CD4-positive, alpha-beta T cell treated with Interleukin-6 for 4 hours (primary cell): ENCODE measurements around the gene PLEKHM1.
"Not testable (repeated sequence)": the region's sequence is repeated elsewhere in the genome, so short reads cannot be mapped to it uniquely, and the experiment has no call there.

ENCODE experiments used
- DNase-seq: peaks from one replicate; pipeline ENCODE4 v3.0.0-alpha.2; 2020; ENCODE audit warnings: mixed read lengths

PLEKHM1 gene

DNA sequence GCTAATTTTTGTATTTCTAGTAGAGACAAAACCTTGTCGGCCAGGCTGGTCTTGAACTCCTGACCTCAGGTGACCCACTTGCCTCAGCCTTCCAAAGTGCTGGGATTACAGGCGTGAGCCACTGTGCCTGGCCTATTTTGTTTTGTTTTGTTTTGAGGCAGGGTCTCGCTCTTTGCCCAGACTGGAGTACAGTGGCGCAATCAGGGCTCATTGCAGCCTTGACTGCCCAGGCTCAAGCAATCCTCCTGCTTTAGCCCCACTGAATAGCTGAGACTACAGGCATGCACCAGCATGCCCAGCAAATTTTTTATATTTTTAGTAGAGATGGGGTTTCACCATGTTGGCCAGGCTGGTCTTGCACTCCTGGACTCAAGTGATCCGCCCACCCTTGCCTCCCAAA, 30.1 kb downstream of the PLEKHM1 start:
- DNase-seq = not testable (repeated sequence)

DNA sequence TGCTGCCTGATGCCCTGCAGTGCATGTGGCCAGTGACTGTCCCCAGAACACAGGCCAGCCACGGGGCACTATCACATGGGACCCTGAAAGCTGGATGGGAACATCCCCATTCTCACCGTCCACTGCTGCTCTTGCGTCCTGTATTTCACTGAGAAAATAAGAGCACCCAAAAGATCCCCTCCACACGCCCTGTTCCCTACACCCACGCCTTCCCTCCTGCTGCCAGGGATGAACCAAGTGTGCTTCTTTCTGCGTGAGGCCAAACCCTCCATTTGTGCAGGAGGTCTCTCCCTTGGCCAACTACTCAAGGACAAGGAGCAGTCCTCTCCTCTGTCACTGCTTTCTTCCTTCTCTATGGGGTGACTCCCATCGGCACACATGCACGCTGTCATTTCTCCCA, 36.2 kb downstream of the PLEKHM1 start:
- DNase-seq = not testable (repeated sequence)

DNA sequence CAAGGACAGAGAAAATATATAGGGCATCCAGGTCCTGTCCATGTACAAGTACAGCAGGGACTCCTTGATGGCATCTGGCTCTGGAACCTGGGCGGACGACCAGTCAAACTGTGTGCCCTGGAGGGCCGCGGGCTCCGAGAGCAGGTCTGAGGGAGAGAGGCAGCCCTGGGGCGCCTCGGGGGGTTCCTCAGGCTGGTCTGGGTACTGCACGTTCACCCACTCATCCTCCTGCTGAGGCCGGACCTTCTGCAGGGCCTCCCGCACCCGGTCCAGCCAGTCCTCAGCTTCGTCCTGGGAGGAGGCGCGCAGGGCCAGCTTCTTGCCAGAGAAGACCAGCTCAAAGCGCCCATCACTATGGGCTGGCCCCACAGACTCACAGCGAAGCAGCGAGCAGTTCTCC, 36.8 kb downstream of the PLEKHM1 start:
- not testable (repeated sequence) for DNase-seq

DNA sequence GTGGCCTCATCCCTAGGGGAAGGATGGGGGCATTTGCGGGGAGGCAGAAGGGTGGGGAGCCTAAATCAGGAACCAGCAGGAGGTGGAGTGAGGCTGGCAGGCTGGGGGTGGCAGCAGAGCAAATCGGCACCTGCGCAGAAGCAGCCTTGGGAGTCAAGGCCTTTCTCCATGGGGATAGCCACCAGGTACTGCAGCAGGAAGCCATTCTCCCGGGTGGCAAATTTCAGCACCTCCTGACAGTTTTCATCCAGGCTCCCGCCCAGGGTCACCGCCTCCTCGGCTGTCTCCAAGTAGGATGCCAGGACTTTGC, 37.3 kb downstream of the PLEKHM1 start:
- DNase-seq = not testable (repeated sequence)

DNA sequence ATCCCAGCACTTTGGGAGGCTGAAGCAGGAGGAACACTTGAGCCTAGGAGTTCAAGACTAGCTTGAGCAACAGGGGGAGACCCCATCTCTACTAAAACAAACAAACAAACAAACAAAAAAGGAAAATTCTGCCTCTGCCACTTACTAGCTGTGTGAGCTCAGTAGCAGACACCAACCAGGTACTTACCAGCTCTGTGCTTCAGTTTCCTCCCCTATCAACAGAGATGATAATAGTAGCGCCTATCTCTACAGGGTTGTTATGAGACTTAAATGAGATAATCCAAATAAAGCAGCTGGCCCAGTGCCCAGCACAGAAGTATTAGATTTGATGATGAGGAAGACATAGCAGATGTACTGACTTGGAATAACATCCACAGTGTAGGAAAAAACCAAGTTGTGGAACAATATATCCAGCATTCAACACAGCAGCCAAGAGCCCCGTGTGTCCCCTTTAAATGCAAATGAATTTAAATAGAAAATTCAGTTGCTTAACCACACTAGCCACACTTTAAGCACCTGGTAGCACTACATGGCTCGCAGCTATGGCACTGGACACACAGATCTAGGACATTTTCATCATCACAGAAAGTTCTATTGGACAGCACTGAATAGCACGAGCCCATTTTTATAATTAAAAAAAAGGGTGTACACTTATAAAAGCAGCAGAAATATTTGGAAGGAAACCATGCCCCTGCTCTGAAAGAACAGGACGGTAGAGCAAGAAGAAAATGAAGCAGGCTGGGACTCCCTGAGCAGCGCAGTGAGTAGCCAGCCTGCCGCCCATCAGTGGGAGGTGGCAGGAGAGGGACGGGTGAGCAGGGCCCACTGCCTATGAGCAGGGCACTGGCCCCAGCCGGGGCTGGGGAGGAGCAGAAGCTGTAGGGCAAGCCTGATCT, 37.9 kb downstream of the PLEKHM1 start:
- DNase-seq = not testable (repeated sequence)

DNA sequence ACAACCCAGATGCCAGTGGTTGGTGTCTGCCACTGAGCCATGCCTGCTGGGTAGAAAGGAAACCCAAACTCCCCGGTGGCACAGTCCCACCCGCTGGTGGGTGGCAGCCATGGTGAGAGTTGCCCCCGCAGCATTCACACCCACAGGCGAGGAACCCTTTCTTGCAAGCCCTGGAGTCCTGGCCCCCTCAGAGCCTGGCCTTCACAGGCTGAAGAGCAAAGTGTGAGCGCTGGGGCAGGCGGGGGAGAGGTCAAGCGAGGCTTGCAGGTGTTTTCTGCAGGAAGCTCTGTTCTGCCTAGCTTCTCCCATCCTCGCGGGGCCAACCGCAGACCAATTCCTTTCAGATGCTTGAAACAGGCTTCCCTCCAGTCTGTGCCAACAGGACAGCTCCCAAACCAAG, 38.9 kb downstream of the PLEKHM1 start:
- DNase-seq = not testable (repeated sequence)

DNA sequence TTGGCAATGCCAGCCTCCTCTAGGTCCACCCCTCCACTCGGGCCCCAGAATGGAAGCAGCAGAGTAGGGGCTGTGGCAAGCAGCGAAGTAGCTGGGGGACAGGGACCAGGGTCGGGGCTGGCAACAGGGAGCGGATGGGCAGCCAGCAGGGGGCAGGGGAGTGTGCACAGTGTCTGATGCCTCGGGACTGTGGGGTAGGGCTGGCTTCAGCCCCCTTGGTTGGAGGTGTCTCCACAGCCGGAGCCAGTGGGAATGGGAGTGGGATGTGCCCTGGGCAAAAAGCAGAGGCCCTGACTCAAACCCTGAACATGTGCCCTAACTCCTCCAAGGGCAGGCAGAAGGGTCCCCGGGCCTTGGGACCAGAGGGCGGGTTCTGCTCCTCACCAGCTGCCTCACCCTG, 39.4 kb downstream of the PLEKHM1 start:
- DNase-seq = no peak

DNA sequence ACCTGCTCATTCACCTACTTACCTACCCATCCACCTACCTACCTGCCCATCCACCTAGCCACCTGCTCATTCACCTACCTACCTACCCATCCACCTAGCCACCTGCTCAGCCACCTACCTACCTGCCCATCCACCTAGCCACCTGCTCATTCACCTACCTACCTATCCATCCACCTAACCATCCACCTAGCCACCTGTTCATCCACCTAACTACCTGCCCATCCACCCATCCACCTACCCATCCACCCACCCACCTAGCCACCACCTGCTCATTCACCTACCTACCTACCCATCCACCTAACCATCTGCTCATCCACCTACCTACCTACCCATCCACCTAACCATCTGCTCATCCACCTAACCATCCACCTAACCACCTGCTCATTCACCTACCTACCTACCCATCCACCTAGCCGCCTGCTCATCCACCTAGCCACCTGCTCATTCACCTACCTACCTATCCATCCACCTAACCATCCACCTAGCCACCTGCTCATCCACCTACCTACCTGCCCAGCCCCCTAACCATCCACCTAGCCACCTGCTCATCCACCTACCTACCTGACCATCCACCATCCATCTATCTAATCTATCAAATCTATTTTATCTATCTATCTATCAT, 40.7 kb downstream of the PLEKHM1 start:
- not testable (repeated sequence) for DNase-seq

DNA sequence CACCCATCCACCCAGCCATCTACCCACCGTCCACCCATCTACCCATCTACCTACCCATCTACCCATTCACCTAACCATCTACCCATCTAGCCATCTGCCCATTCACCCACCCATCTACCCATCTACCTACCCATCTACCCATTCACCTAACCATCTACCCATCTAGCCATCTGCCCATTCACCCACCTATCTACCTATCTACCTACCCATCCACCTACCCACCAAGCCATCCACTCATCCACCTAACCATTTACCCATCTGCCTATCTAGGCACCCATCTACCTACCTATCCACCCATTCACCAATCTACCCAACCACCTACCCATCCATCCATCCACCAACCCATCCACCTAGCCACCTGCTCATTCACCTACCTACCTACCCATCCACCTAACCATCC, 41.3 kb downstream of the PLEKHM1 start:
- DNase-seq = not testable (repeated sequence)

DNA sequence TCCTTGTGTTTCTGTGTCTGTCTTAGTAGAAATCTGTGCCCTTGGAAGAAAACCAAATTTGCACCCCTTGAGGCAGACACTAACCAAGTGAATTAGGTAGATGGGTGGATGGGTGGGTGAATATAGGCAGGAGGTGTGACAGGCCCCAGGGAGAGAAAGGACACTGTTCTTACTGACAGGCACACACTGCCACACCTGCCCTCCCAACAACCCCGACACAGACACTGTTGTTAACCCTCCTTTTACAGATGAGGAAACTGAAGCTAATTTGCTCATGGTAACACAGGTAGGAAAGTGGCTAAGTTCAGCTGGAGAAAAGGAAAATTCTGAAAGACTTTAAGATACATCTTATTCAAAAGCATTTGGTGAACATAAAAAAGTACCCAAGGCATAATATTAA, 42.0 kb downstream of the PLEKHM1 start:
- DNase-seq = not testable (repeated sequence)

DNA sequence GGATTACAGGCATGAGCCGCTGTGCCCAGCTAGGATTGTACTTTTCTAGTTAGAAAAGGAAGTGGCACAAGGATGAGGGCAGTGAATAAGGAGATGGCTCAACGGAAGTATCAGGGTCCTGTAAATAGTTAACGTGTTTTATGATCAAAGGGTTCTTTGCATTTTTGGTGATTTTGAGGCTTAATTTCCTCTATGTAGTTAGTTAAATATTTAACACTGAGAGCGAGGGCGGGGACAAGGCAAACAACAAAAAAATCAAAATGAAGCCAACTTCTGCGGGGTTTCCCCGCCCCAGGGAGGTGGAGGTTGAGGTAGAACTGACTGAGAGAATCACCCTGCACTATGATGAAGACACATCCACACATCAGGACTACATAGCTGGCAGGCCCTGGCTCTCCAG, 42.5 kb downstream of the PLEKHM1 start:
- not testable (repeated sequence) for DNase-seq

DNA sequence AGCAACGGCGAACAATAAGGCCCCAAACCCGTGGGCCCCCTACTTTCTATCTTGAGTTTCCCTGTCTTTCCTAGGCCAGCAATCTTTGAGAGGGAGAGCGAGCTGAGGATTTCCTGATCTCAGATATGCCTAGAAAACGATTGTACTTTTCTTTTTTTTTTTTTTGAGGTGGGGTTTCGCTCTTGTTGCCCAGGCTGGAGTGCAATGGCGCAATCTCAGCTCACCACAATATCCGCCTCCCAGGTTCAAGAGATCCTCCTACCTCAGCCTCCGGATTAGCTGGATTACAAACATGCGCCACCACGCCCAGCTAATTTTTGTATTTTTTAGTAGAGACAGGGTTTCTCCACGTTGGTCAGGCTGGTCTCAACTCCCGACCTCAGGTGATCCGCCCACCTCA, 42.9 kb downstream of the PLEKHM1 start:
- not testable (repeated sequence) for DNase-seq

DNA sequence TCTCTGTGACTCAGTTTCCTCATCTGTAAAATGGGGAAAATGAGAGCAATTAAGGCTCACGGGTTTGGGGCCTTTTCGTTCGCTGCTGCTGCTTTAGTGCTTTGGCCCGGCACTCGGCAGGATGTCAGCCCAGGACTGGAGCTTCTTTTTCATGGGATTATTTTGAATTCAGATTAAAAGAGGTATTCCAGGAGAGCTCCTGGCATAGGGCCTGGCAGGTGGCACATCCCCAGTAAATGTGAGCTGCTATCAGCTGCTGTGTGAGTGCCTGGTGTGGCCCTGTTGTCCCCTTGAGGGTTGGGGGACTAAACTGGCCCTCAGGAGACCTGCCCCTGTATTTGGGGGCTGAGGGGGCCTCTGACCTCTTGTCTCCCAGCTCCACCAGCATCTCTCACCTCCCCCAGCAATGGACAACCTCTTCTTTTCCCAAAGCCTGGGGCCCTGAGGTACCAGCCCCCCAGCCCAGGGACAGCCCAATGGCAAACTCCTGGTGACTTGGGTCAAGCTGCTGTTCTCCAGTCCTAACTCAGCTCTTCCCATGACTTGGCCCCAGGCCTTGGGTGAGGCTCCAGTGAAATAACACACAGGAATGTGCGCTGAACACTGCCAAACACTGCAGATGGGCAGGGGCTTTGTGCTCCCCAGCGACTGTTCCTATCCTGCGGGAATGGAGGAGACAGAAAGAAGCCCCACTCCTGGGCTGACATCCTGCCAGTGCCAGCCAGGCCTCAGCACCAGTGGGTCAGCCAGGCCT, 43.5 kb downstream of the PLEKHM1 start:
- DNase-seq = not testable (repeated sequence)

DNA sequence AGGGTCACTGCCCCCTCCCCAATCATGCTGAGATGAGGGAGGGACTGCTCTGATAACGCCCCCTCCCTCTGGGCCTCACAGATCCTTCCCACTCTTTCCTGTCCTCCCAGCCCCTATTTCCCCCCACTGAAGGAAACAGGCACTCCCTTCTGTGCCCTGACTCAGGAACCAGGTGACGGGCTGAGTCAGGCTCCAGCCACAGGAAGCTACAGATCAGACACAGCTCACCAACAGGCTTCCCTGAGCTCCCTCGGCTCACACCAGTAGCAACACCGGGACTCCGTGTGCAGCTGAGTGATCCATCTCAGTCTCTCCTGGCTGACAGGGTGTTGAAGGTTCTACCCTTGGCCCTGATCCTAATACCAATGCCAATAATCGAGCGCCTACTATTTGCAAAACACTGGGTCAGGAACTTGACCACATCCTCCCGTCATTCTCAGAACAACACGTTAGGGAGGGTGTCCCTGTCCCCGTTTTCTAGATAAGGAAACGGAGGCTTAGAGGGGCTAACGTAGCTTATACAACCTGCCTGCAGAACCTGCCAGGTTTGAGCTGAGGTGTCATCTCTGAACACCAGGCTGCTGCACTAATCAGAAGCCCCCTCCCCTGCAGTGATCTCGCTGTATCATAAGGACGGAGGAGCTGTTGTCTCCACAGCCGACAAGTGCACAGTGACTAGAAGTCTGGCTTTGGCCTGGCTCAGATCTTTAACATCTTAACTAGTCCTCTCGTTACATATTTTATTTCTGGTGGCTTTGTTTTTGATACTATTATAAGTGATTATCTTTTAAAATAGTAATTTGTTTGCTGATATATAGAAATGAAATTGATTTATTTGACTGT, 44.4 kb downstream of the PLEKHM1 start:
- peak; percentile 50 for DNase-seq

DNA sequence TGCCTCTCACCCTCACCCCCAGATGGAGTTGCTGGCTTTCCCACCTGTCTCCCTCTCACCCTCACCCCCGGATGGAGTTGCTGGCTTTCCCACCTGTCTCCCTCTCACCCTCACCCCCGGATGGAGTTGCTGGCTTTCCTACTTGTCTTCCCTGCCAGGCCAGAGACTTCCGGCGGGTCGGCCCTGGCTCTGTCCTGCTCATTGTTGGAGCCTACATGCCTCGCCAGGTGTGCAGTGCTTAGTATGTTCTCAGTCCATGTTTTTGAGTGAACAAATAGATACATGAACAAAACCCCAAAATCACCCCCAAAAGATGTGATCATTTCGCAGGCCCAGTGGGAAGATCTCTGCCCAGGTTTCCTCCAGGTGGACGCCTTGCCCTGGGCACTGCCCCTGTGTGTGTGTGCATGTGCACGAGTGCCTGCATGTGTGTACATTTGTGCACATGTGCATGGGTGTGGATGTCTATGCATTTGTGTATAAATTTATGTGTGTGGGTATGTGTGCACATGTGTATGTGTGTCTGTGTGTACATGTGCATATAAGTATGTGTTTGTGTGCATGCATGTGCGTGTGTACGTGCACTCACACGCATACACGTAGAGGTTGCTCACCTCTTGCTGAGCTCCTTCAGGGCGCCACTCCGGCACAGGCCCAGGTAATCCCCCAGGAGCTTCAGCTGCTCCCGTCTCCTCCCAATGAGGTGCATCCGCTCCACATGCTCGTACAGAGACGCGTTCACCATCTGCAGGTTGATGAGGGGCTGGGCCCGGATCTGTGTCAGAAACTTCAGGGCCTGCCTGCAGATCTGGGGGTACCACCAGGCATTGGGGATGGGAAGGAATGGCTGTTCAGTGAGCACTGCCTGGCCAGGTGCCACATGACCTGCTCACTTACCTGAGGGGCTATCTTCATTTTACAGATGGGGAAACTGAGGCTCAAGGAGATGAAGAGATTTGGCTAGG, 45.4 kb downstream of the PLEKHM1 start:
- not testable (repeated sequence) for DNase-seq

DNA sequence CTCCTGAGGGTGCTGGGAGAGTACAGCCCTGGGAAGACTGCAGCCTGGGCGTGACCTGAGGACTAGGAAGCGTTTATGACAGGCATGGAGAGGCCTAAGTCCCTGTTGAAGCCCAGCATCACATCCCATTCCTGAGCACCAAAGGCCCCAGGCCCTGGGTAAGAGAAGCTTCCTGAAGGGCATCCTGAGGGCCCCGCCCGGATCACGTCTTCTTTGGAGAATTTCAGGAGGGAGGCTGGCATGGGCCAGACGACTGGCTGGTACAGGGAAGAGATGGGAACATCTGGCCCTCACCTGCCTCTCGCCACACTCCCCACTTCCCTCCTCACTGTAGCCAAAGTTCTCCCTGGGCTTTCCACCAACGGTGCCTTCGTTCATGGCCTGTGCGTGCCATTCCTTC, 46.2 kb downstream of the PLEKHM1 start:
- DNase-seq = not testable (repeated sequence)

DNA sequence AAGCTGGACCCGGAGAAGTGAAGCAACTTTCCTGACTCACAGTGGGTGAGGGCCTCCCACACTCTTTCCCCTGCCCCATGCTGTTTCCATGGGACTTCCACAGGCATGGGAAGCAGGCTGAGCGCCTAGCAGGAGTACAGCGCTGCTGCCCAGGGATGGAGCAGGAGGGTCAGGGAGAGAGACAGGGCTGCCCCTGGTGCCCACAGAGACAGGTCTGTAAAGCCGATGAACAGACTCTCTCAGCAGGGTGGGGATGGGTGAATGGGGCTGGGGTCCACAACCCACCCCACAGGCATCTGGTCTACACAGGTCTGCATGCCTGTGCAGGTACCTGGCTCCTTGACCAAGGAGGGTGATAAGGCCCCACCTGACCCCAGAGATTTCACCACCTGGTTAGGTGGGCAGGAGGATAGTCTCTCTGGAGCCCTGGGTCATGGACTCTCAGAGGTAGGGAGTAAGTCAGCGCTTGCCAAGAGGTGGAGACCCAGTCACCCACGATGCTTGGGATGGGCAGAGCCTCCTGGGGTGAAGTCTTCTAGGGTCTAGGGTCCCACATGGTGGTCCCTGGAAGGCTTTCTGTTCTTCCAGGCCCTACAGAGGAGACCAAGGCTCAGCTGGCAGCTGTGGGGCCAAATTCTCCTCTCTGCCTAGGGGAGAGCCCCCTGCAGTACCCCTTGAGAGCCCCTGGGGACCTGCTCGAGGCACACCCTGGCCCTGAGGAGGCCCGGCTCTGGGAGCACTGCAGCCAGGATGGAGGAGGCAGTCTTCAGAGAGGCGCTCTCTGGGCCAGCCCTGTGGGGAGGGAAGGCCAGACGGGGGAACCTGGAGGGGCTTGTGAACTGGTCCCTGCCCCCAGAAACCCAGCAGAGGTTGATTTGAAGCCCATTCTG, 46.9 kb downstream of the PLEKHM1 start:
- not testable (repeated sequence) for DNase-seq

DNA sequence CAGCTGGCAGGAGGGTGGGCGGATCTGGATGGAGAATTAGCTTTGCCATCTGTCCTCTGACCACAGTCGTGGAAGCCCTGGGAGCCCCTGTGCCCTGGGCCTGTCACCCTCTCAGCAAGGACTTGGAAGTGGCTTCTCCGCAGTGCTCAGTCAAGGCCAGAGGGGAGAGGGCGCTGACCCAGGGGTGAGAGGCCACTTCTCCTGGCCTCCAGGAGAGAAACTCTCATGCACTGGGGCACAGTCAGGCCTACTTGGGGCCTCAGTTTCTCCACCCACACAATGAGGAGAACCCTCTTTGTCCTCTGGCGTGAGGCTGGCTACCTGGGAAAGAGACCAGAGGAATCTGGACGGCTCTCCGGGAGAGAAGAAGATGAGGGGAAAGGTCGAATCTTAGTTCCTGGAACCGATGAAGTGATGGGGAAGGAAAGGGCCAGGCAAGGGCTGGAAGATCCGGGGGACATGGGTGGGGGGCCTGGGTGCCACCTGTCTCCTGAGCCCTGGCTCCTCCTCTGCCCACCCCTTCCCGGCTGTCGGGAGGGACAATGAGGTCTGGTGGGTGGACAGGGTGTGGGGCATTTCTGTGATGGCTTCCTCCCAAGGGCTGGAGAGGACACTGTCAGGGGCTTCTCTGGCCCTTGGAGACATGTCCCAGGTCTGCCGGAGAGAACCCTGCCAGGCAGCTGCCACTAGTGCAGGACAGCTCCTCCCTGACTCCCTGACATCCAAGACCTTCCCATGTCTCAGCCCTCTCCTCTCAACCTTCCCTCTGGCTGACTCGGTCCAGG, 48.8 kb downstream of the PLEKHM1 start:
- no peak for DNase-seq

DNA sequence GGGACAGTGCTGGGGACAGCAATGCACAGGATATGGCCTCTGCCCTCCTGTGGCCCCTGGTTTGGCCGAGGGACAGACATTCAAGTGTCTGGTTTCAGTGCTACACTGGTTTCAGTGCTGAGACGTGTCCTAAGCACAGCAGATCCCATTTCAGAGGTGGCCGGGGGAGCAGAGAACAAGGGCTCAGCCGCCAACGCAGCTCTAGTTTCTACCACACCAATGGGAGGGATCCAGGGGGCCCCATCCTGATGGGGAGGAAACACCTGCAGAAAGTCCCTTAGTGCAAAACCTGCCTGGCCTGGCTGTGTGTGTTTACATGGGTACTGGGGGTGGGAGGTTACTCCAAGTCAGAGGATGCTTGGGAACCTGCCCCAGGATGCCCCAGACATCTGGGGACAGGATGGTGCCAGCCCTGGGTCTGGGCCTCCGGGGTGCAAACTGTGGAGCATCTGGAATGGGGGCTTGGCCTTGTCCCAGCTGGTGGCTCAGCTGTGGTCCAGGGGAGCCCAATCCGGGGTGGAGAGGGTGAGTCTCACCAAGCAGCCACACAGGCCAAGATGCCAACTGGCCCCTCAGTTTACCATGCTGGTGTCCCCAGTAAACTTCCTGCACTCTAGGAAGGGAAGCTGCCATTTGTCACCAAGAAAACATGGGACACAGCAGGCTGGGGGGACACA, 49.5 kb downstream of the PLEKHM1 start:
- DNase-seq = not testable (repeated sequence)
